ACHN (cell line): ENCODE data around the gene DNAJB12.
"Not testable (repeated sequence)": the region's sequence is repeated elsewhere in the genome, so short reads cannot be mapped to it uniquely, and the experiment has no call there.

Experiments
- DNase-seq: peaks from one replicate; pipeline ENCODE4 v3.0.0-alpha.2; 2015
- in situ Hi-C: cut with HindIII; loops from 2 replicates; pipeline ENCODE4 v1.10.0; 2017; ENCODE audit warnings: low sequenced_read_pairs, low pct_ligation_motif_present, low pct_unique_long_range_greater_than_20kb

The DNAJB12 gene

DNA sequence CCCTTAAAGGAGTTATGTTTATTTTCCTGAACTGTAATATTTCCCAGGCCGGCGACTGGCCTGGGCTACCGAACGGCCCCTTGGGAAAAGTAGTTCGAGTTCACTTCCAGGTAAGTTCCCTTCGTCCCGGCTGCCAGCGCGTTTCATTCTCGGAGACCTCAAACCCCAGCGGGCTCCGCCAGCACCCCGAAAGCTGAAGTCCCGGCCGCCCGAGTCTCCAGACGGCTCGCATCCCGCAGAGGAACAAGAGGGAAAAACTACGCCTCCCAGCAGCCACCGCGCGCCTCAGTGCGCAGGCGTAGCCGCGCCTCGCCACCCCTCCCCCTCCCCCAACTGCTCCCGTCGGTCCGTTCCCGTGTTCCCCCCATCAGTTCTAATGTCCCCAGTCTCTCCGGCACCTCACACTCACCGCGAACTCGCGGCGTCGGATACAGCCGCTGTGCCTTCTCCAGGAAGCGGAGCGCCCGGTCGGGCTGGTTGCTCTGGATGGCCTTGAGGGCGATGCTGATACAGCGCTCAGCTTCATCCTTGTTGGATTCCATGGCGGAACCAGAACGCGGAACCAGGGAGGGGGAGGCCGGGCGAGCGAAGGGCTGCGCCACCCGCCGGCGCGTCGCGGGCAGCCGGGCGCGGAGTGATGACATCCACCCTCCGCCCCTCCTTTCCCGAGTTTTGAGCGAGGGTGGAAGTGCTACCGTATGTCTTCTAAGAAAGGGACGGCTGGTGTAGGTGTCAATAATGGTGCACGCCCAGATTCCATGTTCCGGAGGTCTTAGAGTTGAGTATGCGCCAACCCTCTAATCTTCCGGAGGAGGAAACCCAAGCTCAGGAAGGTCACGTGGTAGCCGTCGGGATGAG, at the start of gene DNAJB12:
TSS of gene DNAJB12 (minus strand) at position 564 of the 858 bp plus-strand sequence. CDS start at position 542, 22 bp downstream.
- in situ Hi-C loops, result no loop called here
- peak; percentile 98 for DNase-seq

DNA sequence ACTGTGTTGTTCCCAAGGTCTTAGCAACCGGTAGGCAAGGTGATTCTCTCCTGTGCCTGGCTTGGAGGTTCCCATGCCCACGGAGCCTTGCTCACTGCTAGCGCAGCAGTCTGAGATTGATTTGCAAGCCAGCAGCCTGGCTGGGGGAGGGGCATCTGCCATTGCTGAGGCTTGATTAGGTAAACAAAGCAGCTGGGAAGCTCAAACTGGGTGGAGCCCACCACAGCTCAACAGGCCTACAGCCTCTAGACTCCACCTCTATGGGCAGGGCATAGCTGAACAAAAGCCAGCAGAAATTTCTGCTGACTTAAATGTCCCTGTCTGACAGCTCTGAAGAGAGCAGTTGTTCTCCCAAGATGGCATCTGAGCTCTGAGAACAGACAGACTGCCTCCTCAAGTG, 40.9 kb upstream of the DNAJB12 start:
- DNase-seq, in situ Hi-C loops: not testable (repeated sequence)

DNA sequence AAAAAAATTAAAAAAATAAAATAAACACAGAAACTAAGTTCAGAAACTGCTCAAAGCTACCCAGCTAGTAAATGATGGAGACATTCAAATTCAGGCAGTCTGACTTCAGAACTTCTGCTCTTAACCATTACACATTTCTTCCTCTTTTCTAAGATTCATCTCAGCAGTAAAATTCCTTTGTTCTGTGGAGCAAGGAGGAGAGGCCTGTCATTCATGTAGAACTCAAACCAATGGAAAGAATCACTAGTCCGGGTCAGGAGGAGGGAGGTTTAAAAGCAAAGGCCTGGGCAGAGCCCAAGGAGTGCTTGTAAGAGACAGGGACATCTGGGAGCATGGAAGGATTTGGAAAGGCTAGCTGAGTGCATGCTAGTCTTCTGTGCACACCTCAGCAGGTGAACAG, 37.9 kb upstream of the DNAJB12 start:
- in situ Hi-C loops, result no loop called here
- DNase-seq, result peak; percentile 31

DNA sequence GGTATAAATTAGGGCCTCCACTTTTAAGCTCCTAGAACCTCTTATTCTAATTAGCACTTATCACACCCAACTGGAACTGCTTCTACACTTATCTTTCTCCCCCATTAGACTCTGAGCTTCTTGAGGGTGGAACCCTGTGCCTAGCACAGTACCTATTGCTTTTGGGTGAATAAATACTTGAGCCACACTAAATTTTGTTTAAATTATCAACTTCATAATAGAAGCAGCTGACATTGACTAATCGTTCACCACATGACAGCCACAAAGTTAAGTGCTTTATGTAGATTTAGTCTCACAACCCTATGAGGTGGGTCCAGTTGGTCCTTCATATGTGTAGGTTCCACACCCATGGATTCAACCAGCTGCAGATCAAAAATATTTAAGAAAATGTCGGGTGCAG, 36.0 kb upstream of the DNAJB12 start:
- in situ Hi-C loops, result no loop called here

DNA sequence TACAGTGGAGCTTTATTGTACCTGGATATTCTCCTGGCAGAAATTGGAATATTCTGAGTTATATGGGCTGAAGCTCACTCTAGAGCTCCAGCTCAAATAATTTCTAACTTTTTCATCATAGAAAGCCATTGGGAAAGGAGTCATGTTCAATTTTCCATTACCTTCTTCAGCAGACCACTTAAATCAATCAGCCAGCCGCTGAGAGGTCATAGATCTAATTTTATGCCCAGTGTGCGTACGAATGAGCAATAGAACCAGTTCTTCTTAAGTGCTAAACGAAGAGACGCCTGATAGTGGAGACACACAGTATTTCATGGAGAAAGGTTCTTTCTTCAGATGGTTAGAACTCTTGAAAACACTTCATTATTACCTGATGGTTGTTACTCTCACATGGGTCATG, 35.0 kb upstream of the DNAJB12 start:
- DNase-seq, result no peak
- in situ Hi-C loops, result no loop called here

More for the DNA sequence above, 36.0 kb upstream of the DNAJB12 start:
- DNase-seq, result no peak

DNA sequence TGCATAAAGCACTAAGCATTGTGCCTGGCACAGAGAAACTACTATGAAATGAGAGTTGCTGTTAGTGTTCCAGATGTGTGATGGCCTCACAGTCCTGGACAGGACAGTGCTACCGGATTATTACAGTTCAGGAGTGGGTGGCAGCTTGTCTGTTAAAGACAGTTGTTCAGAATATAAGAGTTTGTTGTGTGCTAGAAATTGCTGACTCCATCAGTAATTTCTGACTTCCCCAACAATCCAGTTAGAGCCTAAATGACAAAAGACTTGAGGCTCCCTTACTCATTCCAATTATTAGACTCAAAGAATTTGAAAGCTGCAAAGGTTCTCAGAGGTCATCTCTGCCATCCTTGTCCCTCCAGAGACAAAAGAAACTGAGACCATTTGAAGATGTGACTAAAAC, 34.3 kb upstream of the DNAJB12 start:
- no peak for DNase-seq
- in situ Hi-C loops, result no loop called here

DNA sequence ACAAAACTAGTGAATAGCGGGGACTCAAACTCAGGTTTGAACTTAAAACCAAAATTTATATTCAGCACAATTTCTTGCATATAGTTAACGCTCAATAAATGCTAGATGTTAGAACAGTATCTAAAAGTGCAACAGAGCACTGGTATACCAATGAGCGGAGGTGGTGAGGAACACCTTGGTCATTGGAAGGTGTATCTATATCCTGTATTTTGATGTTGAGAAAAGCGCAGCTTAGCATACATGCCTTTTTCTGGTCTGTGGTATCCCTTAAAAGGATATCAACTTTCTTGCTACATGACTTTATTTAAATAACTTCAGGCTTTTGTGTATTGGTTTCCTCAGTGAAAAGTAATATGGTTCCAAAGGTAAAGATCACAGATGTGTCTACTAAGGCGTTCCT, 33.3 kb upstream of the DNAJB12 start:
- DNase-seq, result no peak
- in situ Hi-C loops, result no loop called here

DNA sequence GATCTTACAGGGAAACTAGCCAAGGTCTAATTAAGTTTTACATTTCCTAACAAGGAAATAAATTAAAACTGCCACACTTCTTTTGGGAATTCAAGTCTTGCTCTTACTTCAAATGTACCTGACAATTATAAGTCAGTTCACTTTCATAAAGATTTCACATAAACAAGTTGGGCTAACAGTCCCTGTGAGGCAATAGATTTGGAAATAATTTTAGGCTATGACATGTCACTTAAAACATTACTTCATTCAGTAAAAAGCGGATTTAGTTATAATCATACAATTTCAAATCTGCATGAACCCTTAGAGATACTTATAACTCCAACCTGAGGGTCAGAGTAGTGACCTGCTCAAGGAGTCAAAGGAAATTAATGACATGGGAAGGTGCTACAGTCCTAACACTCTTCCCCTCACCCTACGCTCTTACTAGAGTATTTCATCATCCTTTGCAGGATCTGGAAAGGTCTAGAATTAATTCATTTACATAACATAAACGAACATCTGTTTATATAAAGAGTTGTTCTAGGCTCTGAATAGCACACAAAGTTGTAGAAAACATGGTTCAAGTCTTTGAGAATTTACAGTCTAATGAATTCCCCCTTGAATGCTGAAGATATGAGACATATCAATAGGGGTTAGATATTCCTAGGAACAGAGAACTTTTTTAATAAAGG, 32.3 kb upstream of the DNAJB12 start:
- in situ Hi-C loops, result no loop called here
- no peak for DNase-seq

DNA sequence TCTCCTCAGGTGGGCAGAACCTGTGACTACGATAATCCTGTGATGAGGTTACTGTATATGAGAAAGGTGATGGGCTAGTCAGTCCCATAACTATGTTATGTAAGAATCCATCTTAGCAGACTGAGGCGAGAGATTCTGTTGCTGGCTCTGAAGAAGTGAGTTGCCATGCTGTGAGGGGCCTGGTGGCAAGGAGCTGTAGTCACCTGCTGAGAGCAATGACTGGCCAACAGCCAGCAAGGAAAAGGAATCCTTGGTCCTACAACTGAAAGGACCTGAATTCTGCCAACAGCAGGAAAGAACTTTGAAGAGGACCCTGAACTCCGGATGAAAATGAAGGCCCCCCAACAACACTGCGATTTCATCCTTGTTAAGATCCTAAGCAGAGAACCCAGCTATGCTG, 31.0 kb upstream of the DNAJB12 start:
- in situ Hi-C loops, result no loop called here
- DNase-seq, result no peak

DNA sequence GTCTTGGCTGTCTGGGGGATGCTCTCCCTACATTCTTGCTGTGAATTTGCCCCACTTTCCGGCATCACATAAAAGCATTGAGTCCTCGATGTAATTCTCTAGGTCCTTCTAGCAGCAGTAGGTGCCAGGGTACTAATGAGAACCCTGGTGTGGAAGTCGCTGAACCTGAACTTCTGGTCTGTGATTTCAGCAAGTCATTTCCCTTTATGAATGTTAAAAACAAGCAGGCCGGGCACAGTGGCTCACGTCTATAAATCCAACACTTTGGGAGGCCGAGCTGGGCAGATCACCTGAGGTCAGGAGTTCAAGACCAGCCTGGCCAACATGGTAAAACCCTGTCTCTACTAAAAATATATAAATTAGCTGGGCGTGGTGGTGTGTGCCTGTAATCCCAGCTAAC, 30.3 kb upstream of the DNAJB12 start:
- DNase-seq, in situ Hi-C loops: not testable (repeated sequence)

DNA sequence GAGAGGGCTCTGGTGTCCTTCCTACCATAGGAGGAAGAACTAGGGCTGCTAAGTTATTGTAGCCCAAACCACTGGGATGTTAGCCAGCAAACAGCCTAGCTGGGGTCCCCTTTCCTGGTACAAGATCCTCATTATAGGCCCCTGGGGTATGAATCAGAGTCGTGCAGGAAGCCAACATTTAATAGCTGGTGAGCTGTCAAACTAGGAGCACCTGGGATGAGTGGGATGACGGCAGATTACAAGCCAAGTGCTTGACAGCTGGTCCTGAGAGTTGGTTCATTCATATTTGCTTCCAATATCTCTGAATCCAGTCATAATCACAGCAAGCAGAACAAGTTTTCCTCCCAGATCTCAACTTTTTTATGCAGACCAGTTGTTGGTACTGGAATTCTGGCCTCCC, 25.1 kb upstream of the DNAJB12 start:
- in situ Hi-C loops, result no loop called here
- DNase-seq, result no peak

DNA sequence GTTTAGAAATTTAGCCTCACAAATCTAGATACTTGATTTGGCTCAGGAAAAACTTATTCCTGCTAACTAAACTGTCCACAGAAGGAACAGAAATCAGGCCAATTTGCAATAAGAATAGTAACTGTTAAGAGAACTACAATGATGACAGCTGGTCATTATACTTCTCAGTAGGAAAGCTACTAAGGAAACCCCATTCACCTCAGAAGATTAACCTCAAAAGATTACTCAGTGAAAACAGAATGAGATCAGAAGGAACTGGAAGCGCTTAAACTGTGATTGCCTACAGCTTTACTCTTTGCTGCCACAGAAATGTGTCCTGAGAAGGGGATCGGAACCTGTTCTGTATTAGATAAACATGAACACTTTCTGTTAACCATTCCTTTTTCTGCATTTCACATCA, 24.3 kb upstream of the DNAJB12 start:
- DNase-seq, result no peak
- in situ Hi-C loops, result no loop called here

DNA sequence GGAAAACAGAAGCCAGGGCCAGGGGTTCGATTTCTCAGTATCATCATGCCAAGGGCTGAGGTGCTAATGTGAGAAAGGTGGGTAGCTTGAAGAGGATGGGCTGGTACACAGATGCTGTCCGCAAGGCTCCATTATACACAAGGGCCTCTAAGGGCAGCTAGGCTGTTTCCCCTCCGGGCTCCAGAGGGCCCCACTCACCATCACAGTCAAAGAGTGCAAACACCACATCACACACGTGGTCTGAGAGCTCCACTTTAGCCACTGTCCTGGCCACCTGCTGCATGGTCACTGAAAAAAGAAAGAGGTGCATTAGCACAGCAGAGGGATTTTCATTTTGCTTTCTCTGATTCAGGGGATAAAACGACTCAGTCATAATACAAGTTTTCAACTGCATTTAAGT, 20.9 kb upstream of the DNAJB12 start:
- DNase-seq, result peak; percentile 19
- in situ Hi-C loops, result no loop called here

DNA sequence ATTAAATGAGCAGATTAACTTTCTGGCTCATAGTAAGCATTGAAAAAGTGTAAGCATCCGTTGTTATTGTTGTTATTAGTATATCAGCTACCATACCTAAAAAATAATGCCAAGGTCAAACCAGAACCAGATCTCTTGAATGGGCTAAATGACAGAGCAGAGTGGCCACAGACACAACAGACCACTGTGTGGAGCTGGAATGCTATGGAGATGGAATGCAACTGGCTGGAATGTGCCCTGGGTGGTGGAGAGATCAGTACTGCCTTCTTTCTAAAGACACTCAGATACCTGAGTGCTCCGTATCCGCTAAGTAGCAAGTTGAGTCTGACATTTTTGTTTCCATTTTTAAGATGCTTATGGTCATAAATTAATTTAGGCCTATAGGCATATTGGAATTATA, 20.5 kb upstream of the DNAJB12 start:
- in situ Hi-C loops, result no loop called here
- DNase-seq, result no peak

DNA sequence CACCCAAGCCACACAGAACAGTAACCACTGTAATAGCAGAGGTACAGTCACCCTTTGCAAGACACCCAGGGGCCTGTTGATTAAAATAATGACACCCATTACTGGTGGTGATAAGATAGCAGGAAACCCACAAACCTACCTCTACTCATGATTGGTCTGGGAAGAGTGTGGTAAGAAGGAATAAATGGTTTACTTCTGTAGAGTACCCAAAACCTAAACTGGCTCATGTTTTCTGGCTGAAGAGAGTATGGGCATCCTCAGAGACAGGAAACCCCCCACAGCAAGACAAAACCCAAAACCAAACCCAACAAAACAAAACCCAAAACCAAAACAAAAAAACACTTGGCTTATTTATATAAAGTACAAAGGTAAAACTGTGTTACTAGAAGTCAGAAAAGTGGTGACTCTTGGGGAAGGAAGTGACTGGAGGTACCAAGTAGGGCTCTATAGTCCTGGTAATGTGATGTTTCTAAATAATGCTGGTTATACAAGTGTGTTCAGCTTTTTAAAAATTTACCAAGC, 15.5 kb upstream of the DNAJB12 start:
- in situ Hi-C loops, result no loop called here
- DNase-seq, result no peak

DNA sequence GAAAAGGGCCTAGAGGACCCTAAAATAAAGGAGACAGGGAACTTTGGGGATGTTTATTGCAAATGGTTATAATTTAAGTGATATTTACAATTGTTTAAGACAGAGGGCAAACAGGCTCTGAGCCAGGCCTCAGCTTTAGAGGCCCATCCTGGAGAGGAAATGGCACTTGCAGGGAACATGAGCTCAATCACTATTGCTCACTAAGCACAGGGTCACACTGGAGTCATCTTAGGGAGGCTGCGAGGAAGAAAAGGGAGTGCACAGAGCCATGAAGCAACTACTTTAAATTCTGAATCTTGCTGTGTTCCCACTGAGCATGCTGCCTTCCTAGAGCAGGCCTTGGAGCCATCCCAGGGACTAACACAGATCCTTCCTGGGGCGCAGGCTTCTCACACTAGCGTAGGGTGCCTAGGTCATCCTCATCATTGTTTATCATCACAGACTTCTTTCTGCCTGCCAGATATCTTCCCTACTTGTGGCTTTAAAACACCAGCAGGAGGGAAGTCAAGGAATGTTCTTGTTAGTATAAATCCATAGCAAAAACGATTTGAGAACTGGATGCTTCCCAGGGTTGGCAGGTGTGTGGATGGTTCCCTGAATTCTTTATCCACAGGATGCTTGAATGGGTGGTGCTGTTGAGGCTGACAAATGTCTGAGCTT, 12.7 kb upstream of the DNAJB12 start:
- in situ Hi-C loops, result no loop called here
- no peak for DNase-seq

DNA sequence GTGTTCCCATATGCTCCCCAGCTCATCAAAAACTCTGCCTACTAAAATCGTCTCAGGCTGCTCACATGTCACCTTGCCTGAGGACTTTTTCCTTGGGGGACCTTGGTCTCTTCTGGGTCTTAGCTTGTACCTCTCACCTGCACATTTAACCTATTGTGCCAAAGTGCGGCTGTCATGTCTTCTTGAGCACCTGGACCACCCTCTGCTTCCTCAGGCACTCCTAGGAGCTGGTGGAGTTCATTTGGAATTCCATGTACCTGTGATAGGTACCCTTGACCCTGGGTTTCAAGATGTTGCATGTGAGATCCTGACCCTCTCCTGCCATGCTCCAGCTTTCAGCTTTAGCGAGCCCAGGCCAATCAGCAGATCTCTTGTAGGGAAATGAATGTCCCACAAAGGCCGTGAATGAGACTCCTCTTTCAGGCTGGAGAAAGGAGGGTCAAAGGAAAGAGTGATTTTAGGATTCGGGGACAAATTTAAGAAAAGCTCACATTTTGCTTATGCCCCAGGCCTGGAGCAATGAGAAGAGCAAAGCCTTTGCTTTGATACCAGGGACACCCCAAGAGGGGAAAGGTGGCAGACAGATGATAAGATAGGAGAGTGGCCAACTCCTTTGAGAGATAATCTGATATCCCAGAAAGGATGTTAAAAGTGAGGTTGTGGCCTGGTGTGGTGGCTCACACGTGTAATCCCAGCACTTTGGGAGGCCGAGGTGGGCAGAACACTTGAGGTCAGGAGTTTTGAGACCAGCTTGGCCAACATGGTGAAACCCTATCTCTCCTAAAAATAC, 10.6 kb upstream of the DNAJB12 start:
- in situ Hi-C loops, result no loop called here
- no peak for DNase-seq

DNA sequence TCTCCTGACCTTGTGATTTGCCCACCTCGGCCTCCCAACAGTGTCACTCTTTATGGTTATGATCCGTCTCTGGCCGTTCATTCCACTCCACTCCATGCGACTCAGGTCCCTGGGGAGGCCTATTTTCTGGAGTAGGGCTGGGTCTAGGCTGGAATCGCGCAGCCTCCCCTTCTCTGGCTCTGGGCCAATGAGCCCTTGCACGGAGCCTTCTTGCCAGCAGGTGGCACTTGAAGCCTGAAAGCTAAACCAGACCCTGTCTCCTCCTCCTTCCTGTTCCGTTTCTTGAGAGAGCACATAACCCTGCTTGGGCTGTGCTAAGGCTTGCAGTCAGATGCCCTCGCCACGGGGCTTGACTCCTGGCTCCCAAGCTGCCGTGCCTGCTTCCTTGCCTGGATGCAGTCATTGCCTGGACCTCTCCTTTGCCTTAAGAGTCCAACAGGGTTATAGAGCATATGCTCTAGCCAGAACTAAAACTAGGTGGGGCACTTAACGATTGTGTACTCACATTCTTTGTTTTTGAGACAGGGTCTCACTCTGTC, 9.6 kb upstream of the DNAJB12 start:
- in situ Hi-C loops, result no loop called here
- DNase-seq, result peak; percentile 97
